ENCODE measurements around the gene PACS1.

DNA sequence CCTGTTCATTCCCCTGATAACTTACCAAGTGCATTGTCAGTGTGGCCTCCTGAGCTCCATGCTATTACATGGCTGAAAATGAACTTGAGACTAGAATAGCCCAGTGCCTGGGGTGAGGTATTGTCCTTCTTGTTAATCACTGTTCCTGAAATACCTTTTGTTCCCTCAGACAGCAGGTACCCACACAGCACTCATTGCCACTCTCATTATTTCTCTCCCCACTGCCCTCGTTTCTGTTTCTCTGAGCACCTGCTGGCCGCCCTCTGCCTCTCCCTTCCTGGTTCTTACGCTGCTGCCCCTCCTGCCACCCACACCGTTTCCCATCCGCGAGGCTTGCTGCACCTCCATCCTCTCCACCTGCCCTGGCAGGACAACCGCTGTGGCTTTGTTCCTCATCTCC lies 161.5 kb downstream of the PACS1 start:
- TF ChIP-seq, protein P1, sequence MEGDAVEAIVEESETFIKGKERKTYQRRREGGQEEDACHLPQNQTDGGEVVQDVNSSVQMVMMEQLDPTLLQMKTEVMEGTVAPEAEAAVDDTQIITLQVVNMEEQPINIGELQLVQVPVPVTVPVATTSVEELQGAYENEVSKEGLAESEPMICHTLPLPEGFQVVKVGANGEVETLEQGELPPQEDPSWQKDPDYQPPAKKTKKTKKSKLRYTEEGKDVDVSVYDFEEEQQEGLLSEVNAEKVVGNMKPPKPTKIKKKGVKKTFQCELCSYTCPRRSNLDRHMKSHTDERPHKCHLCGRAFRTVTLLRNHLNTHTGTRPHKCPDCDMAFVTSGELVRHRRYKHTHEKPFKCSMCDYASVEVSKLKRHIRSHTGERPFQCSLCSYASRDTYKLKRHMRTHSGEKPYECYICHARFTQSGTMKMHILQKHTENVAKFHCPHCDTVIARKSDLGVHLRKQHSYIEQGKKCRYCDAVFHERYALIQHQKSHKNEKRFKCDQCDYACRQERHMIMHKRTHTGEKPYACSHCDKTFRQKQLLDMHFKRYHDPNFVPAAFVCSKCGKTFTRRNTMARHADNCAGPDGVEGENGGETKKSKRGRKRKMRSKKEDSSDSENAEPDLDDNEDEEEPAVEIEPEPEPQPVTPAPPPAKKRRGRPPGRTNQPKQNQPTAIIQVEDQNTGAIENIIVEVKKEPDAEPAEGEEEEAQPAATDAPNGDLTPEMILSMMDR (IDR thresholded peaks at IDR 0.05), result no peak
- no peak for TF ChIP-seq SIN3A (IDR thresholded peaks at IDR 0.05; ENCODE audit: borderline replicate concordance, insufficient read depth, low read depth, low read length)
- no peak for TF ChIP-seq TCF7L2 (IDR thresholded peaks at IDR 0.05; ENCODE audit: low read depth, low read length)
- TF ChIP-seq REST (IDR thresholded peaks at IDR 0.05; ENCODE audit: insufficient read depth in 1 of 2, low read depth in 2 of 2, low read length in 1 of 2), result no peak
- TF ChIP-seq POLR2AphosphoS5 (IDR thresholded peaks at IDR 0.05; ENCODE audit: low read depth, low read length), result no peak

Measured in Panc1 (cell line).